Cerebellar nuclear complex (tissue), 1 donor: ENCODE measurements around the gene BLVRA.
"Not testable (repeated sequence)": the region's sequence is repeated elsewhere in the genome, so short reads cannot be mapped to it uniquely, and the experiment has no call there.

Source experiments
- DNase-seq, 2 experiments: peaks; one replicate each; lab custom pipeline; 2025; lab: John Stamatoyannopoulos, UW

The BLVRA gene

GRCh38 chr7:43769791-43770465, 11.4 kb downstream of the BLVRA start:
- DNase-seq = no peak

- DNase-seq = no peak
Observed at GRCh38 chr7:43771128-43771527, 12.6 kb downstream of the BLVRA start.

- no peak for DNase-seq
Observed at GRCh38 chr7:43771573-43771972, 13.1 kb downstream of the BLVRA start.

- not testable (repeated sequence) for DNase-seq
Observed at GRCh38 chr7:43773268-43773667, 14.8 kb downstream of the BLVRA start.

GRCh38 chr7:43775255-43775654, 16.8 kb downstream of the BLVRA start:
- DNase-seq = not testable (repeated sequence)

GRCh38 chr7:43778293-43779044, 20.0 kb downstream of the BLVRA start:
- DNase-seq = not testable (repeated sequence)

GRCh38 chr7:43779045-43779812, 20.7 kb downstream of the BLVRA start:
- DNase-seq = no peak

- no peak for DNase-seq
Observed at GRCh38 chr7:43781726-43782607, 23.5 kb downstream of the BLVRA start.

GRCh38 chr7:43782768-43783555, 24.5 kb downstream of the BLVRA start:
- no peak for DNase-seq

GRCh38 chr7:43784030-43784584, 25.6 kb downstream of the BLVRA start:
- no peak for DNase-seq

- DNase-seq = not testable (repeated sequence)
Observed at GRCh38 chr7:43784585-43785087, 26.2 kb downstream of the BLVRA start.

GRCh38 chr7:43785420-43785819, 26.9 kb downstream of the BLVRA start:
- DNase-seq = no peak

- DNase-seq = no peak
Observed at GRCh38 chr7:43787771-43788170, 29.3 kb downstream of the BLVRA start.

- no peak for DNase-seq
Observed at GRCh38 chr7:43790006-43790405, 31.5 kb downstream of the BLVRA start.

- DNase-seq = no peak
Observed at GRCh38 chr7:43790834-43791233, 32.4 kb downstream of the BLVRA start.

- no peak for DNase-seq
Observed at GRCh38 chr7:43791665-43792064, 33.2 kb downstream of the BLVRA start.

- no peak for DNase-seq
Observed at GRCh38 chr7:43792471-43793150, 34.1 kb downstream of the BLVRA start.

GRCh38 chr7:43799605-43800004, 41.1 kb downstream of the BLVRA start:
- DNase-seq = no peak

- no peak for DNase-seq
Observed at GRCh38 chr7:43803865-43804264, 45.4 kb downstream of the BLVRA start.

GRCh38 chr7:43808410-43808809, 49.9 kb downstream of the BLVRA start:
- no peak for DNase-seq
